GM12892 (cell line): ENCODE data around the gene SRRM1.
A peak's percentile ranks its signal among the peaks of the same experiment; 100 is the strongest.
"Not testable (repeated sequence)": the region's sequence is repeated elsewhere in the genome, so short reads cannot be mapped to it uniquely, and the experiment has no call there.

ENCODE experiments used
- DNase-seq: peaks from one replicate; pipeline ENCODE4 v3.0.0; 2011; ENCODE audit not compliant: insufficient read length
- FAIRE-seq: peaks from 2 replicates; lab custom pipeline; 2011; peaks lifted over from hg19 to GRCh38; lab: Jason Lieb, UNC
- POLR2A ChIP-seq: IDR thresholded peaks from 2 replicates; pipeline ENCODE4 v1.6.1; 2011; ENCODE audit warnings: low read depth, low read length, control low read depth
- POLR2AphosphoS5 ChIP-seq: IDR thresholded peaks from 2 replicates; pipeline ENCODE4 v1.6.1; 2011; ENCODE audit warnings: low read depth, low read length, control low read depth
- TAF1 ChIP-seq: IDR thresholded peaks from 2 replicates; pipeline ENCODE4 v1.6.1; 2011; ENCODE audit warnings: low read depth, mild to moderate bottlenecking, control low read depth, low read length, borderline replicate concordance

SRRM1 gene

DNA sequence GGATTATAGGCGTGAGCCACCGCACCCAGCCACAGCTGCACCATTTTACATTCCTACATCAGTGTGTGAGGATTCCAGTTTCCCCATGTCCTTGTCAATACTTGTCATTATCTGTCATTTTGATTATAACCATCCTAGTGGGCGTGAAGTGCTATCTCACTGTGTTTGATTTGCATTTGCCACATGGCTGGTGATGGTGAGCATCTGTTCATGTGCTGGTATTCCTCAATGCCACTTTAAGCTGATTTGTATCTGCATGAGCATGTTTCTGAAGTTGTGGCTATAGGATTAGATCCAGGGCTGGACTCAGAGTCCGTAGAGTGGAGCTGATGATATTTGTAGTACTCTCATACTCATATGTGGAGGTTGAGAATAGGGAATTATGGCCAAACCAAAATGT, 36.6 kb downstream of the SRRM1 start:
- DNase-seq (no peak), FAIRE-seq (no peak)
- TF ChIP-seq TAF1 (no peak), POLR2AphosphoS5 (no peak), POLR2A (no peak)

DNA sequence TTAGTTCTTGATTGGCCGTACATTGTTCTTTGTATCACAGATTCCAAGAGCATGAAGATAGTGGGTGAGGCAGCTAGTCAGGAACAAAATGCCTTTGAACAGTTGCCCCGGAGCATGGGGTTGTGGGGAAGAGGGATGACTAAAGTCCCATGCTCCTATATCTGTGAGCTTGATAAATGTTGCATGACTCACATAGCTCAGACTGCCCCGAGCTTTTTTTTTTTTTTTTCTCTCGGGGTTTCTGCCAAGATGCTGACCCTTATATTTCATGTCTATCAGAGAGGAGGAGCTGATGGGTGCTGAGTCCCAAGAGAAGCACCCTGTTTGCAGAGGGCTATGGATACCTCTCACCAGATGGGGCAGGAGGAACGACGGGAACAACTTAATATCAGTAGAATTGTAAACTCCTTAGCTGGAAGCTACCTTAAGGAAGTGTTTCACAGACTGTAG, 40.6 kb downstream of the SRRM1 start:
- no peak for DNase-seq
- TF ChIP-seq TAF1 (no peak), POLR2A (no peak), POLR2AphosphoS5 (no peak)
- FAIRE-seq = no peak

DNA sequence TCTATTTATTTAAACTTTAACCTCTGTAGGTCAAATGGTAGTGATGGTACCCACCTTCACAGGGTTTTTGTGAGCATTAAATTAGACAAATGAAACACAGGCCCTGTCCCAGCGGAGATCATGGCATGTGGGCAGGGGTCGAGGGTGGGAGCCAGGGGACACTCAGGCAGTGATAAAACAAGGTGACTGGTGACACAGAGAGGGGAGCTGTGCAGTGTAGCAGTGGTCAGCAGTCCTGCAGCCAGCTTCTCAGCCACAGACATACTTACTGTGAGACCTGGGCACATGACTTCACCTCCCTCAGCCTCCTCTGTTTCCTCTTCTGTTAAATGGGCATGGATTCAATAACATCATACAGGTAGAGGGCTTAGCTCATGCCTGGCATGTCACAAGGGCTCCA, 44.9 kb downstream of the SRRM1 start:
- no peak for FAIRE-seq
- DNase-seq = no peak
- TF ChIP-seq TAF1 (no peak), POLR2A (no peak), POLR2AphosphoS5 (no peak)

DNA sequence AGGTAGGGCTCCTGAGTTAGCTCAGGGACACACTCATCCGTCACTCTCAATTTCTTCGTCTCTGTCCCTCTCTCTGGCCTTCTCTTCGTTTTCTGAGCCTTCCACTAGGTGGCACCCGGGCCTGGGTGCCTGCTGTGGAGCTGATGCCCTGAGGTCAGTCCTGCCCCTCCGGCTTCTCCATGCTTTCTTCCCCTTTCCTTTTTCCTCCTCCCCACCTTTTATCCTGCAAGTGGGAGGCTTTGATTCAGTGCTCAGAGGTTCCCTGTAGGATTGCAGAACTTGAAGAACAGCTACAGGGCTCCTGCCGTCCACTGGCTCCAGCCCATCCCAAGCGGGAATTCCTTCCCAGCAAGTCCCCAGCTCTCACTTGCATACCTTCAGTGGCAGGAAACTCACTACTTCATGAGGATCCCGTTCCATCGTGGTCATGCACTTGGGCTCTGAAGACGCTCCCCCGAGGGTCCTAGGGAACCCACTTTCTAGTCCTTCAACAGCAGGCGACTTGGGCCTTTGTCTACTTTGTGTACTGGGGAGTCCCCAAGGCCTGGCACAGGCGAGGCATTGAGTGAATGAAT, 45.6 kb downstream of the SRRM1 start:
- TF ChIP-seq POLR2A (no peak), POLR2AphosphoS5 (no peak)
- FAIRE-seq = peak; percentile 67
- DNase-seq = peak; percentile 63

DNA sequence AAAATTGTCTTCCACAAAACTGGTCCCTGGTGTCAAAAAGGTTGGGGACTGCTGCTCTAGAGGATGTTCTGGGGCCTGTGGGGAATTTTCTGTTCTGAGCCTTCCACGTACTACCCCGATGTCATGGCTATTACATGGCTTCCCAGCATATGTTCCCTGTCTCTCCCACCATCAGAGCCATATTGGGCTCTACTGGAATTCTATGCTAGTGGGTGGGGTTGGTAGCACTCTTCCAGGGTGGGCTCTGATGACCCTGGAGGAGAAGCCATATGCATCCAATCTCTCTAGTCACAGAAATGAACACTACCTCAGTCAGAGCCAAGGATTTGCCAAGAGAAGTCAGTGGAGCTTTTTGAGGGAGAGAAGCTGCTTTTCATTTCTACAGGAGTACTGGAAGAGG, 47.9 kb downstream of the SRRM1 start:
- TF ChIP-seq POLR2A (no peak), POLR2AphosphoS5 (no peak), TAF1 (no peak)
- FAIRE-seq = no peak

DNA sequence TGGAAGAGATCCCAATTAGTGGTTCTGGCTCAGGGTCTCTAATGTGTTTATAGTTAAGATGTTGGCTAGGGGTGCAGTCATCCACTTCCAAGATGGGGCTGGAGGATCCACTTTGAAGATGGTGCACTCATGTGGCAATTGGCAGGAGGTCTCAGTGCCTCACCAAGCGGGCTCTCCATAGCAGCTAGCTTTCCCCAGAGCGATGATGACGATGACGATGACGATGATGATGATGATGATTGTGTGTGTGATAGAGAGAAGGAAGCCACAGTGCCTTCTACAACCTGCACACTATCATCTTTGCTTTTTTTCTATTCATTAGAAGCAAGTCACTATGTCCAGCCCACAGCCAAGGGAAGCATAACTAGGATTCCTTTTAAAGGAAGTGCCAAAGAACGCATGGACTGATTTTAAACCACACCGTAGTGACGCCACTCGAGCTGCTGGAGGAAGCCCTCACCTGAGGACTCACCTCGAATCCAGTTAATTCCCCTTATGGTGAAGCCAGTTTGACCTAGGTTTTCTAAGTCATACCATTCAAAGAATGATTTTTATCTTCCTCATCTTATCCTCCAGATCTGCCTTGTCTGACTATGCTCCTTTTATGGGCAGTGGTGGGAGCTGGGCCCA, 49.4 kb downstream of the SRRM1 start:
- no peak for TF ChIP-seq TAF1
- no peak for TF ChIP-seq POLR2AphosphoS5
- TF ChIP-seq POLR2A = no peak
- DNase-seq (no peak), FAIRE-seq (no peak)

More for the DNA sequence above, 47.9 kb downstream of the SRRM1 start:
- no peak for DNase-seq

DNA sequence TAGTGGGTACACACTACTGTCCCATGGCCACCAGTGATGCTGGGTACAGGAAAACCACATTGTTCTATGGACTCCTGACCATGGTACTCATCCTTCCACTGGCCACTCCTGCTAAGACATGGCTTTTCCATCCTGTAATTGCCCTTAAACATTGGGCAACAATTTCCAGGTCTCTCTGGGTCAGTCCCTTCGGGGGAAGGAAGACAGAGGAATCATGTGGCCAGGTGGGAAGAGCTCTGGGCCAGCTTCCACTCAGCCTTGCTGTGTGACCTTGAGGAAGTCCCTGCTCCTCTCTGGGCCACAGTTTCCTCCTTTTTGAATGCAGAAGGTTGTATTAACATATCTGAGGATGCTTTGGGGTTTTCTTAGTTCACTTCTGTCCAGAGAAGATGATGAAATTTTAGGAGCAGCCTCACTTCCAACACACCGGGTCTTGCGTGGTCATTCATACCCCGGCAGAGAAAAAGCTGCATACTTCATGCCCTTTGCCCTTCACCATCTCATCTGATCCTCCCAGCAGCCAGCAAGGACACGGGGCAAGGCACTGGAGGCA, 50.8 kb downstream of the SRRM1 start:
- no peak for DNase-seq
- TF ChIP-seq TAF1 = no peak
- no peak for TF ChIP-seq POLR2AphosphoS5
- TF ChIP-seq POLR2A = no peak
- FAIRE-seq = no peak

DNA sequence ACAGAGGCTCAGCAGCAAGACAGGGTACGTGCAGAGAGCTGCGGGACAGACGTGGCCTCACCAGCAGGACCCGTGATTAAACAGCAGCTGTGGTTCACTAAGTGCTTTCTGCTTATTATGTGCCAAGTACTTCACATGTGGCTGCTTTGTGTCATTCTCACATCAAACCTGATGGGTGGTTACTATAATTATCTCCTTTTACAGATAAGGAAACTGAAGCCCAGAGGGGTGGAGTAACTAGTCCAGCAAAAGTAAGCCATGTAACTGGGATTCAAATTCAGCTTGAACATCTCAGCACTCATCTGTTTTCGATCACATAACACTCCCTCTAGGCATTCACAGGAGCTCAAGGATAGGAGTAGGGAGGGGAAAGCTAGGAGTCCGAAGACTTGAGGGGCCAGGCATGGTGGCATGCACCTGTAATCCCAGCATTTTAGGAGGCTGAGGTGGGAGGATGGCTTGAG, 51.3 kb downstream of the SRRM1 start:
- DNase-seq (no peak), FAIRE-seq (no peak)
- TF ChIP-seq POLR2AphosphoS5 = no peak
- TF ChIP-seq POLR2A = no peak
- no peak for TF ChIP-seq TAF1

DNA sequence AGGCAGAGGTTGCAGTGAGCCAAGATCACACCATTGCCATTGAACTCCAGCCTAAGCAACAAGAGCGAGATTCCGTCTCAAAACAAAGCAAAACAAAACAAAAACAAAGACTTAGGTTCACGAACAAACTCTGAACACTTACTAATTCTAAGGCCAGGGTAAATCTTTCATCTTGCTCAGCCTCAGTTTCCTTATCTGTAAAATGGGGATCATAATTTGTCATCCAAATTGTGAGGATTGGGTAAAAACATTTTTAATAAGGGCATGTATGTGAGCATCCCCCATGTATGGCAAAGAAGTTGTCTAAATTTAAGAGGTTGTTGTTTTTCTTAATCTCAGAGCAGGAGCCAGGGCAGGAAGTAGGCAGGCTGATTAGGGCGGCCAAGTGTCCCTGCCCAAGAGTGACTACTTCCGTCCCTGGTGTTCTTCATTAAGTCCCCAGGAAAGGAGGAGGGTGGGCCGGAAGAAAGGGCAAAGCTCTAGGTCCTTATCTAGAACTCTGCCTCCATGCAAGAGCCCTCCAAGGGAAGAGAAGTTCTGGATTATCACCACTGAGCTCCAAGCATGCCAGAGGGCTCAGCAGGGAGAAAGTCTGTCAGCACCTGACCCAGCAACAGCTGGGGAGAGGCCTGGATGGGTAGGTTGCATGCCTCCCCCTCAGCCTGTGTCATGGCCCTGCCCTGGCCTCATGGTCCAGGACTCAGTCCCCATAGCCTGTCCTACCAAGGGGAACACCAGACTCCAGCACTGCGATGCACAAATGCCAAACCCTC, 52.3 kb downstream of the SRRM1 start:
- no peak for DNase-seq
- FAIRE-seq = no peak
- no peak for TF ChIP-seq POLR2A
- TF ChIP-seq POLR2AphosphoS5 = no peak
- no peak for TF ChIP-seq TAF1

DNA sequence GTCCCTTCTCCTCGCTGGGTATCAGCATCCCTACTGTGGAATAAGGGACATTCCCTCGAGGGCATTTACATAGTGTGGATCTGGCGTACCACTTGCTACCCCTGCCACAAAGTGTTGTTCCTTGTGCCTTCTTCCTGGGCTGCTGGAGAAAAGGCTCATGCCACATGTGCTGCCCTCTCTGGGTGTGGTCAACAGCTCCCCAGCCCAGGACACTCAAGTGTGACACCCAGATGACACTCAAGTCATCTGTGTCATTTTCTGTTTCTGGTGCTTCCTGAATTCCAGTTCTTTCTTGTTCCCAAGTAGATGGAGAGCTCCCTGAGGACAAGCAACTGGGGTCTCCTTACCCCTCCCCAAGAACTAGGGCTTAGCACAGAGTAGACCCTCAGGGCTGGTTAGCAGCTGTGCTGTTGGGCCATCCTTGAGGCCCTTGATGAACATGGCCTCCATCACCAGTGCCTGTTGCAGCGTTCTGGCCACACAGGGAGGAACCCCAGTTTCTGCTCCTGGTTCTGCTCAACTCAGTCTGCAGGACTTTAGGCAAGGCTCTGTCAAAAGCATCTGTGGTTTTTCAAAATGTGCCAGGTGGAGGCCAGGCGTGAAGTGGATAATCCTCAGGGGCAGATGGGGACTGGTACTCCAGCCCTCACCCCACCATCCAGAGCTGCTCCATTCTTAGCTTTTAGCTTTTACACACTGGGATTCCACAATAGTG, 53.1 kb downstream of the SRRM1 start:
- FAIRE-seq = no peak
- TF ChIP-seq TAF1 (no peak), POLR2A (no peak), POLR2AphosphoS5 (no peak)
- no peak for DNase-seq

DNA sequence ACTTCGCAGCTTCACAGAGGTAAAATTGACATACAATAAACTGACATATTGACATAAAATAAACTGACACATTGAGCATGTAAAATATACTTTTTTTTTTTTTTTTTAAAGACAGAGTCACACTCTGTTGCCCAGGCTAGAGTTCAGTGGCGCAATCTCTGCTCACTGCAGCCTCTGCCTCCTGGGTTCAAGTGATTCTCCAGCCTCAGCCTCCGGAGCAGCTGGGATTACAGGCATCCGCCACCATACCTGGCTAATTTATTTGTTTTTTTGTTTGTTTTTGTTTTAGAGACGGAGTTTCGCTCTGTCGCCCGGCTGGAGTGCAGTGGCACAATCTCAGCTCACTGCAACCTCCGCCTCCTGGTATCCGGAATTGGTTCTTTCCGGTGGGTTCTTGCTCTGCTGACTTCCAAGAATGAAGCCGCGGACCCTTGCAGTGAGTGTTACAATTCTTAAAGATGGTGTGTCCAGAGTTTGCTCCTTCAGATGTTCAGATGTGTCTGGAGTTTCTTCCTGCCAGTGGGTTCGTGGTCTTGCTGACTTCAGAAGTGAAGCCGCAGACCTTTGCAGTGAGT, 53.7 kb downstream of the SRRM1 start:
- FAIRE-seq = no peak
- DNase-seq = no peak
- TF ChIP-seq POLR2A (no peak), POLR2AphosphoS5 (no peak), TAF1 (no peak)

DNA sequence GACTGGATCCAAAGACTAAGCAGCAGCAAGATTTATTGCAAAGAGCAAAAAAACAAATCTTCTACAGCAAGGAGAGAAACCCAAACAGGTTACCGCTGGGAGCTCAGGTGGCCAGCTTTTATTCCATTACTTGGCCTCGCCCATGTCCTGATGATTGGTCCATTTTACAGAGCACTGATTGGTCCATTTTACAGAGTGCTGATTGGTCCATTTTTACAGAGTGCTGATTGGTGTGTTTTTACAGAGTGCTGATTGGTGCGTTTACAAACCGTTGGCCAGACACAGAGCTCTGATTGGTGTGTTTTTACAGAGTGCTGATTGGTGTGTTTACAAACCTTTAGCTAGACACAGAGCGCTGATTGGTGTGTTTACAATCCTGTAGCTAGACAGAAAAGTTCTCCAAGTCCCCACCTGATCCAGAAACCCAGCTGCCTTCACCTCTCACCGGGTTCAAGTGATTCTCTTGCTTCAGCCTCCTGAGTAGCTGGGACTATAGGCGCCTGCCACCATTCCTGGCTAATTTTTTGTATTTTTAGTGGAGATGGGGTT, 54.4 kb downstream of the SRRM1 start:
- DNase-seq, FAIRE-seq: not testable (repeated sequence)

DNA sequence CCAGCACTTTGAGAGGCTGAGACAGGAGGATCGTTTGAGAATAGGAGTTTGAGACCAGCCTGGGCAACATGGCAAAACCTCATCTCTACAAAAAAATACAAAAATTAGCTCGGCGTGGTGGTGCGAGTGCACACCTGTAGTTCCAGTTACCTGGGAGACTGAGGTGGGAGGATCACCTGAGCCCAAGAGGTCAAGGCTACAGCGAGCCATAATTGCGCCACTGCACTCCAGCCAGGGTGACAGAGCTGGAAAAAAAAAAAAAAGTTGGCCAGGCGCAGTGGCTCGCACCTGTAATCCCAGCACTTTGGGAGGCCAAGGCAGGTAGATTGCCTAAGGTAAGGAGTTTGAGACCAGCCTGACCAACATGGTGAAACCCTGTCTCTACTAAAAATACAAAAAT, 55.2 kb downstream of the SRRM1 start:
- not testable (repeated sequence) for FAIRE-seq, DNase-seq
